CD8-positive, alpha-beta memory T cell (primary cell): ENCODE measurements around the gene REV3L. TPM values are rescaled to one million over a fixed set of nuclear protein-coding genes. Genes with fewer than 3 reads are reported as not detected.
"Not testable (repeated sequence)": the region's sequence is repeated elsewhere in the genome, so short reads cannot be mapped to it uniquely, and the experiment has no call there.

Source experiments
- CTCF ChIA-PET: fragments of 350-600 bp; sonication (Branson Sonifier 250); formaldehyde crosslinking; loops from one replicate; lab custom pipeline; 2021; ENCODE audit warnings: antibody characterized with exemption; lab: Charles Lee
- POLR2A ChIA-PET: fragments of 350-600 bp; sonication (Branson Sonifier 250); formaldehyde crosslinking; loops from one replicate; lab custom pipeline; 2021; ENCODE audit warnings: antibody characterized with exemption; lab: Charles Lee
- DNase-seq, 5 donors: peaks; one replicate each; pipeline versions ENCODE4 v3.0.0 to v3.0.0-alpha.2; 2020 to 2022; ENCODE audit warnings: mixed read lengths in 1 of 5
- H3K27ac ChIP-seq: one replicate; pipeline ENCODE4 v1.7.0; 2013; ENCODE audit warnings: low read depth, mild to moderate bottlenecking, low read length, moderate library complexity
- H3K27me3 ChIP-seq: 2 replicates; pipeline ENCODE4 v1.7.0; 2013; ENCODE audit warnings: low read length, mild to moderate bottlenecking; ENCODE audit not compliant: insufficient read depth, poor library complexity, severe bottlenecking
- H3K36me3 ChIP-seq: 2 replicates; pipeline ENCODE4 v1.7.0; 2013; ENCODE audit warnings: mild to moderate bottlenecking, low read length, moderate library complexity; ENCODE audit not compliant: insufficient read depth
- H3K4me1 ChIP-seq: 2 replicates; pipeline ENCODE4 v1.7.0; 2013; ENCODE audit warnings: mild to moderate bottlenecking, low read length, moderate library complexity; ENCODE audit not compliant: insufficient read depth
- H3K4me3 ChIP-seq: 2 replicates; pipeline ENCODE4 v1.7.0; 2013; ENCODE audit warnings: mild to moderate bottlenecking, low read length
- H3K9me3 ChIP-seq: 2 replicates; pipeline ENCODE4 v1.7.0; 2013; ENCODE audit warnings: mild to moderate bottlenecking, low read length
- H3K27ac Mint-ChIP-seq, 8 donors: one replicate each; pipeline ENCODE4 v1.8.0; 2020 to 2021; ENCODE audit warnings: mixed read lengths in 8 of 8, mild to moderate bottlenecking in 6 of 8, inconsistent platforms in 3 of 8, moderate library complexity in 3 of 8
- H3K27me3 Mint-ChIP-seq, 2 donors: one replicate each; pipeline ENCODE4 v1.8.0; 2020 to 2021; ENCODE audit warnings: mixed read lengths in 2 of 2, mild to moderate bottlenecking in 1 of 2, moderate library complexity in 1 of 2
- H3K36me3 Mint-ChIP-seq, 3 donors: one replicate each; pipeline ENCODE4 v1.8.0; 2020 to 2021; ENCODE audit warnings: mixed read lengths in 3 of 3, inconsistent platforms in 1 of 3, mild to moderate bottlenecking in 1 of 3
- H3K4me1 Mint-ChIP-seq, 3 donors: one replicate each; pipeline ENCODE4 v1.8.0; 2020 to 2021; ENCODE audit warnings: mixed read lengths in 3 of 3, inconsistent platforms in 1 of 3, mild to moderate bottlenecking in 1 of 3
- H3K4me3 Mint-ChIP-seq, 7 donors: one replicate each; pipeline ENCODE4 v1.8.0; 2020 to 2021; ENCODE audit warnings: mixed read lengths in 7 of 7, mild to moderate bottlenecking in 6 of 7, moderate library complexity in 4 of 7, inconsistent platforms in 2 of 7
- H3K9me3 Mint-ChIP-seq, 5 donors: one replicate each; pipeline ENCODE4 v1.8.0; 2020 to 2022; ENCODE audit warnings: mixed read lengths in 5 of 5, mild to moderate bottlenecking in 3 of 5, moderate library complexity in 2 of 5, inconsistent platforms in 1 of 5
- polyA plus RNA-seq: library from polyadenylated mRNA; unstranded; fragments of 300-500 nt; fragmentation: Illumina TruSeq; gene quantifications from one replicate; pipeline ENCODE4 v1.2.3, GENCODE V29; 2021
- total RNA-seq, 2 experiments: library from RNA; stranded (reverse); gene quantifications; one replicate each; pipeline ENCODE4 v1.2.3, GENCODE V29; 2021

REV3L gene
- total and polyA plus RNA-seq, 3 experiments from 2014 or later: 16.5 to 27.0 (median 20.8) TPM

- Mint-ChIP-seq H3K4me1 (peaks cover 26 to 33% (median 29%) of the 10 kb centered on the region in 3 donors), H3K27me3 (peaks cover 7 to 21% of the 10 kb centered on the region in 2 donors), H3K27ac (peak overlapping the region in 5 of 8 donors; percentile 74 to 95 (median 91)), H3K36me3 (peaks cover 0 to 7% (median 0%) of the 10 kb centered on the region in 3 donors), H3K4me3 (no peak overlapping the region), H3K9me3 (no peaks in the 10 kb centered on the region)
- Histone ChIP-seq H3K27ac (no peak overlapping the region), H3K9me3 (no peaks in the 10 kb centered on the region), H3K4me3 (no peak overlapping the region), H3K36me3 (no peaks in the 10 kb centered on the region), H3K27me3 (no peaks in the 10 kb centered on the region), H3K4me1 (peaks cover 26% of the 10 kb centered on the region)
- POLR2A ChIA-PET: interaction anchor here (1.7 to 1.9 kb wide), 2 partner anchors 226 to 452 kb away, joined by 6 to 49 read pairs; partner anchors contain the start of gene REV3L
- CTCF ChIA-PET: interaction anchor here (1.1 to 2.7 kb wide), 10 partner anchors 7 to 785 kb away, joined by 3 to 60 read pairs (median 8); partner anchors contain the start of genes REV3L and TRAF3IP2
- no peak for DNase-seq
Measured at GRCh38 chr6:111258010-111258409, 225.0 kb downstream of the REV3L start.

DNA sequence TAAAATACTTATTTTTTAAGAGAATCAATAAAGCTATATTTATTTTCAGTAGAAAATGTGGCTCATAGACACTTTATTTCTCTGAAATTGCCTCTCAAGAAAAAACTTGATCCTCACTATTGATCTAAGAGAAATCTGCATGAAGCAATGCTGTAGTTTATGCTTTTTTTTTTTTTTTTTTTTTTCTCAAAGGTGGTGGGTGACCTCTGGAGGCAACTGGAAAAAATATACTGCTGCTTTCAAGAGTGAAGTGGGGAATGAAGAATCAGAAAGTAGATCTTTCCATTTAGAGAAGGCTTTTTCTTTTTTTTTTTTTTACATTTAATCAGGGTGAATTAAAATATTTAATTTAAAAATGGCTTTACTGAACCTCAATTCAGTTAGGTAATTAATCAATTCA is 226.4 kb downstream of the REV3L start:
- POLR2A ChIA-PET: no interaction called here
- Histone ChIP-seq H3K27ac (no peak overlapping the region), H3K4me3 (no peak overlapping the region), H3K4me1 (peaks cover 22% of the 10 kb centered on the region), H3K9me3 (no peaks in the 10 kb centered on the region), H3K27me3 (no peaks in the 10 kb centered on the region), H3K36me3 (no peaks in the 10 kb centered on the region)
- CTCF ChIA-PET: interaction anchor here (1.4 kb wide), 1 partner anchor 786 kb away, joined by 4 read pairs; no protein-coding TSS in a partner anchor
- DNase-seq: no peak
- Mint-ChIP-seq H3K9me3 (no peaks in the 10 kb centered on the region), H3K4me3 (no peak overlapping the region), H3K27ac (peak overlapping the region in 1 of 8 donors; percentile 17), H3K4me1 (peaks cover 20 to 24% (median 24%) of the 10 kb centered on the region in 3 donors), H3K36me3 (peaks cover 0 to 1% (median 0%) of the 10 kb centered on the region in 3 donors), H3K27me3 (peaks cover 8 to 21% of the 10 kb centered on the region in 2 donors)

- POLR2A ChIA-PET, DNase-seq, CTCF ChIA-PET, H3K4me3 ChIP-seq, H3K9me3 Mint-ChIP-seq, H3K9me3 ChIP-seq, H3K36me3 Mint-ChIP-seq, H3K27ac Mint-ChIP-seq, H3K36me3 ChIP-seq, H3K4me3 Mint-ChIP-seq, H3K27ac ChIP-seq, H3K27me3 ChIP-seq: not testable (repeated sequence)
- H3K4me1 ChIP-seq: peaks cover 17% of the 10 kb centered on the region
- Mint-ChIP-seq H3K27me3 (peaks cover 8 to 21% of the 10 kb centered on the region in 2 donors), H3K4me1 (peaks cover 16 to 19% (median 19%) of the 10 kb centered on the region in 3 donors)
Measured at GRCh38 chr6:111255838-111256237, 227.2 kb downstream of the REV3L start.

- H3K4me1 Mint-ChIP-seq: peaks cover 8 to 11% (median 10%) of the 10 kb centered on the region in 3 donors
- Histone ChIP-seq H3K4me1 (peaks cover 6% of the 10 kb centered on the region), H3K4me3 (no peak overlapping the region), H3K27ac (no peak overlapping the region), H3K36me3 (no peaks in the 10 kb centered on the region), H3K27me3 (no peaks in the 10 kb centered on the region), H3K9me3 (no peaks in the 10 kb centered on the region)
- H3K4me3 Mint-ChIP-seq: no peak overlapping the region
- ChIA-PET CTCF (no interaction called here), POLR2A (no interaction called here)
- peaks cover 0 to 1% (median 0%) of the 10 kb centered on the region in 3 donors for H3K36me3 Mint-ChIP-seq
- H3K27me3 Mint-ChIP-seq: peaks cover 8 to 21% of the 10 kb centered on the region in 2 donors
- no peak for DNase-seq
- no peak overlapping the region for H3K27ac Mint-ChIP-seq
- no peaks in the 10 kb centered on the region for H3K9me3 Mint-ChIP-seq
Measured at GRCh38 chr6:111254779-111255166, 228.2 kb downstream of the REV3L start.

GRCh38 chr6:111254004-111254778 is 228.8 kb downstream of the REV3L start:
- Histone ChIP-seq H3K4me3 (no peak overlapping the region), H3K4me1 (peaks cover 3% of the 10 kb centered on the region), H3K27me3 (no peaks in the 10 kb centered on the region), H3K27ac (no peak overlapping the region), H3K9me3 (no peaks in the 10 kb centered on the region), H3K36me3 (no peaks in the 10 kb centered on the region)
- peaks cover 8 to 25% of the 10 kb centered on the region in 2 donors for H3K27me3 Mint-ChIP-seq
- ChIA-PET CTCF (no interaction called here), POLR2A (no interaction called here)
- H3K9me3 Mint-ChIP-seq: no peaks in the 10 kb centered on the region
- H3K27ac Mint-ChIP-seq: no peak overlapping the region
- no peak overlapping the region for H3K4me3 Mint-ChIP-seq
- peaks cover 0 to 1% (median 0%) of the 10 kb centered on the region in 3 donors for H3K36me3 Mint-ChIP-seq
- peaks cover 8 to 10% (median 8%) of the 10 kb centered on the region in 3 donors for H3K4me1 Mint-ChIP-seq
- DNase-seq: no peak

- Histone ChIP-seq H3K9me3 (no peaks in the 10 kb centered on the region), H3K36me3 (no peaks in the 10 kb centered on the region), H3K27me3 (no peaks in the 10 kb centered on the region), H3K27ac (no peak overlapping the region), H3K4me1 (no peaks in the 10 kb centered on the region), H3K4me3 (no peak overlapping the region)
- Mint-ChIP-seq H3K36me3 (no peaks in the 10 kb centered on the region), H3K4me1 (no peaks in the 10 kb centered on the region), H3K27ac (no peak overlapping the region), H3K9me3 (no peaks in the 10 kb centered on the region), H3K4me3 (no peak overlapping the region), H3K27me3 (peaks cover 3 to 25% of the 10 kb centered on the region in 2 donors)
- CTCF ChIA-PET: interaction anchor here (1.1 kb wide), 1 partner anchor 226 kb away, joined by 3 read pairs; no protein-coding TSS in a partner anchor
- no peak for DNase-seq
- POLR2A ChIA-PET: no interaction called here
Measured at GRCh38 chr6:111252726-111253125, 230.3 kb downstream of the REV3L start.

GRCh38 chr6:111250791-111251354 is 232.1 kb downstream of the REV3L start:
- H3K4me3 Mint-ChIP-seq: no peak overlapping the region
- peaks cover 1 to 25% of the 10 kb centered on the region in 2 donors for H3K27me3 Mint-ChIP-seq
- no peak overlapping the region for H3K27ac ChIP-seq

More at GRCh38 chr6:111250791-111251354, 232.1 kb downstream of the REV3L start:
- H3K4me1 ChIP-seq: no peaks in the 10 kb centered on the region
- POLR2A ChIA-PET: no interaction called here
- H3K36me3 ChIP-seq: no peaks in the 10 kb centered on the region
- DNase-seq: no peak
- no peak overlapping the region for H3K27ac Mint-ChIP-seq
- H3K9me3 ChIP-seq: no peaks in the 10 kb centered on the region
- H3K36me3 Mint-ChIP-seq: peaks cover 0 to 3% (median 0%) of the 10 kb centered on the region in 3 donors
- H3K4me3 ChIP-seq: no peak overlapping the region
- no peaks in the 10 kb centered on the region for H3K9me3 Mint-ChIP-seq
- H3K27me3 ChIP-seq: no peaks in the 10 kb centered on the region
- H3K4me1 Mint-ChIP-seq: no peaks in the 10 kb centered on the region
- CTCF ChIA-PET: interaction anchor here (0.5 to 1.5 kb wide), 2 partner anchors 8 to 425 kb away, joined by 3 to 14 read pairs; a partner anchor contains a TSS
